ENCODE data around the gene ABCC4.
"Not testable (repeated sequence)": the region's sequence is repeated elsewhere in the genome, so short reads cannot be mapped to it uniquely, and the experiment has no call there.

Gene ABCC4

DNA sequence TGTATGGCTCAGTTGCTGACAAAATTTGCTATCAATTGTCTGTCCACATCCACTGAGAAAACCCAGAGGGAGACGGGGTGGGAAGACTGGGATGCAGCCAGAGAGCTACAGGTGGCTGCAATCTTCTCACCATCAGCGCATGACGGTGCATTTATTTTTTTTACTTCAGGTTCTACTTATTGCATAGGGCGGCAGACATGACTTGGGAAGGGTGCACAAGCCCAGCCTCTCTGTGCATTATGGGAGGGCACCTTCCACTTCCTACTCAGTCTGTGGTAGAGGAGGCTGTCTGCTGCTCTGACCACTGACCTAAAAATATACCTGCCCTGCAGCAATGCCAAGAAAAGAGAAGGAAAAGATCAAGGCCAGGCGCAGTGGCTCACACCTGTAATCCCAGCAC lies 73.1 kb downstream of the ABCC4 start:
- no peak for DNase-seq (ENCODE audit: low read depth)

DNA sequence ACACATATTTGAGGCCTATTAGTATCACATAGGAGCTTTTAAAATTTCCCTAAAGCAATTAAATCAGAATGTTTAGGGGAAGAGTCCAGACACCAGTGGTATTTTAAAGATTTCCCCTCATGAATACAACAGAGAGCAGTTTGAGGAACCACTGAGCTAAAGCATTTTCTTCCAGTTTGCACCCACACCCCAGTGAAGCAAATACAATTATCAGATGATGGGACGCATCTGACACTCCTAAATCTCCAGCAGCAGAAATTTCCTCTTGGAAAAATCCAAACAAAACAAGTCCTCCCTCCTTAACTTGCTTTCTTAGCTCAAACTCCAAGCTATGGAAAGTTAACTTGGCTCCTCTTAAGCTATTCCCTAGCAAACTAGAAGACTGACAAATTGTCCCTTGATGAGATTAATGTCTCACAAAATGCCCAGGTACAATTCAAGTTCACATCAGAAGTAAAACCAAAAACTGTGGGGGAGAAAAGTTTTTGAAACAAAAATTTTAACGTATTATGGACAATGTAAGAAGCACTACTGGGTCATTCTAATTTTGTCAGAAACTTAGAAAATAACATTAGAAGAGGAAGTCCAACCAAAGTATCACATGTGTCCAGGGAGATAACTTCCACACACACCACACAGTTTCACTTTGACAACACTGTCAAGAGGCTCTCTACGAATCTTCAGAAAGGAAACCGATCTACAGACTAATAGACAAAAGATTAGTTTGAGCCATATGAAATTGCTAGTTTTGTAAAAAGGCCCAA lies 74.1 kb downstream of the ABCC4 start:
- DNase-seq (ENCODE audit: low read depth): no peak

DNA sequence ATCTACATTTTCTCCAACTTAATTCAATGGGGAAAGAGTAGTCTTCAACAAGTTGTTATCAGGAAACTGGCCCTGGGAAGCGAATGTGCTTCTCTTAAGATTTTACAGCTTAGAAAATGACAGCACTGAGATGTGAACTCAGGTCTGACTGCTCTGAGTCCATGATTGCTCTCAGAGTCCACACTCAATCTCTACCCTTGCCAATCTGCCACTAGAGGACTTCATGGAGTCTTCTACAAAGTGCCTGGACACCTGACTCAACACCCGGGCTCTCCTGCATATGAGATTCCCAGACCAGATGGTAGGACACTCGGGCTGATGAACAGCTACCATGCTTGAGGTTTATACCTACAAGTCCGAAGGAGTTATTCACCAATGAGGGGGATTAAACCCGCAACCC lies 74.8 kb downstream of the ABCC4 start:
- DNase-seq (ENCODE audit: low read depth): no peak

DNA sequence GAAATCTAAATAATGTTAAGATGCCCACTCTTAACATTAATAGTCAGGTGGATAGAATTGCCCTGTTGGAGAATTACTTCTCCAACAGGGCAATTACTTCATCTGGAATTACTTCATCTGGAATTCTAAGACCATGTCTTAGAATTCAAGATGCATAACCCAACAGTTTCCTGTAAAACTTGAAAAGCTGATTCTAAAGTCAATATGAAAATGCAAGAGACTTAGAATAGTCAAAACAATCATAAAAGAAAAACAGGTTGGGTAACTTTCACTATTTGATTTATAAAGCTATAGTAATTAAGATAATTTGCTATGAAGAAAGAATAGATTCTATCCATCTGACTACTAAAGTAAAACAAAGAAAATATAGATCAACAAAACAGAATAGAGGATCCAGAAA lies 75.2 kb downstream of the ABCC4 start:
- DNase-seq (ENCODE audit: low read depth): no peak

DNA sequence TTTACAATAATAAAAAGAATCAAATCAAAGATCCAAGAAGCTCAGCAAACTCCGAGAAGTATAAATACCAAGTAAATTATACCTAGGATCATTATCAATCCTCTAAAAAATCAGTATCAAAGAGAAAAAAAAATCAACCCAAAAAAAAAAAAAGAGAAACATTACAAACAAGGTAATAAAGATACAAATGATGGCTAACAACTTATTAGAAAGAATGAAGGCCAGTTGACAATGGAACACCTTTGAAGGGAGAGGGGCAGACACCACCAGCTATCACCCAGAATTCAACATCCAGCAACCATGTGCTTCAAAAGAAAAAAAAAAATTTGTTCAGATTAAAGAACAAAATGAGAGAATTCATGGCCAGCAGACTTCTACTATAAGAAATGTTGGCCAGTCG lies 77.2 kb downstream of the ABCC4 start:
- no peak for DNase-seq (ENCODE audit: low read depth)

DNA sequence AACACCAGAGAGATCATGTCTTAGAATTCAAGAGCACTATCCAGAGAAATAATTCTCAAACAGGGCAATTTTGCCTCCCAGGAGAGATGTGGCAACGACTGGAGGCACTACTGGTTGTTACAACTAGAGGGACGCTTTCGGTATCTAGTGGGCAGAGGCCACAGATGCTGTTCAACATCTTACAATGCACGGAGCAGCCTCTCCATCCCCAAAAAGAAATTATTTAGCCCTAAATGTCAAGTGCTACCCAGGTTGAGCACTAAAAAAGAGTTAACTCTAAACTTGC lies 78.6 kb downstream of the ABCC4 start:
- DNase-seq (ENCODE audit: low read depth): no peak

DNA sequence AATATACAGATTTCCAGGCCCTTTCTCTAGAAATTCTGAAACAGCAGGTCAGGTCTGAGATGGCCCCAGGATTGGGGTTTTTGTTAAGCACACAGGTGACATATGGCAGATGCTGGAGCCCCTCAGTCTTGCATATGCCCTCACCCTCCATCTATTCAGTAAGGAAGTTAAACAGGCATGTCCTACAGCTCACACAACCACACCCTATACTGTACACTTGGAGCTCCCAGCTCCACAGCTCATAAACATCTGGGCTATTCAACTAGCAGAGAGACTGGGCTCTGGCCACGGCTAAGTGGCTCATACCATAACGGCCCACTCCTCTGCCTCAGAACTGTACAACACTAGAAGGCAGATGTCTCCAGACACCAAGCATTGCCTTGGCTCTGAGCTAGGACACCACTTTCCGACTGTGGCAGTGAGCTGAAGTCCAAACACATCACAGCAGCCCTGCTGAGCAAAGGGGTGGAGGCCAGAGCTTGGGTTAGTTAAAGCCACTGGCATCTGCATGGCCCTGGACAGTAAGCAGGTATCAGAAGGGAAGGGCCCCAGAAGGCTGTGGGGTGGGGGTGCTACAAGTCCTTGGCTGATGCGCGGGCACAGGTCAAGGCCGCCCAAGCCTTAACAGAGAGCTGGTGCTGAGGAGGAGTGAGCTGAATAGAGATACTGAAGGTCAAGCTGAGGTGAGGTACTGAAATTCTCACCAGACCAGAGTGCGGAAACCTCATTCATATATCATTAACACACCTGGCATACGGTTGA lies 79.1 kb downstream of the ABCC4 start:
- DNase-seq (ENCODE audit: low read depth): no peak

DNA sequence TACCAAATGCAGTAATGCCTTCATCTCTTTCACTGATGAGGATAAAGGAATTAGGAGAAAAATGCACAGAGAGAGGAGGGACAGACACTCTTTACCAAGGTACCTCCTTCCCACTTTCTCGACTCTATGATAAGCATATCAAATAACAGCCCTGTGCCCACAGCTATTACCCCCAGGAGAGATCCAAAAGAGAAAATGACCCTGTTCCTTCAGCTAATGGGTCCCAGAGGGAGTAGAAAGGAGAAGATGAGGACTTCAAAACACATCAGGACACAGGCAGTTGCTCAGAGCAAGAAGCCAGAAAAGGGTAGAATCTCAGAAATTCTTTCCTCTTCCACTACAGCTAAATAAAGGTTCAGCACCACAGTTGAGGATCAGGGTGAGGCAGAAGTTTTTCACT lies 80.6 kb downstream of the ABCC4 start:
- DNase-seq (ENCODE audit: low read depth): no peak

DNA sequence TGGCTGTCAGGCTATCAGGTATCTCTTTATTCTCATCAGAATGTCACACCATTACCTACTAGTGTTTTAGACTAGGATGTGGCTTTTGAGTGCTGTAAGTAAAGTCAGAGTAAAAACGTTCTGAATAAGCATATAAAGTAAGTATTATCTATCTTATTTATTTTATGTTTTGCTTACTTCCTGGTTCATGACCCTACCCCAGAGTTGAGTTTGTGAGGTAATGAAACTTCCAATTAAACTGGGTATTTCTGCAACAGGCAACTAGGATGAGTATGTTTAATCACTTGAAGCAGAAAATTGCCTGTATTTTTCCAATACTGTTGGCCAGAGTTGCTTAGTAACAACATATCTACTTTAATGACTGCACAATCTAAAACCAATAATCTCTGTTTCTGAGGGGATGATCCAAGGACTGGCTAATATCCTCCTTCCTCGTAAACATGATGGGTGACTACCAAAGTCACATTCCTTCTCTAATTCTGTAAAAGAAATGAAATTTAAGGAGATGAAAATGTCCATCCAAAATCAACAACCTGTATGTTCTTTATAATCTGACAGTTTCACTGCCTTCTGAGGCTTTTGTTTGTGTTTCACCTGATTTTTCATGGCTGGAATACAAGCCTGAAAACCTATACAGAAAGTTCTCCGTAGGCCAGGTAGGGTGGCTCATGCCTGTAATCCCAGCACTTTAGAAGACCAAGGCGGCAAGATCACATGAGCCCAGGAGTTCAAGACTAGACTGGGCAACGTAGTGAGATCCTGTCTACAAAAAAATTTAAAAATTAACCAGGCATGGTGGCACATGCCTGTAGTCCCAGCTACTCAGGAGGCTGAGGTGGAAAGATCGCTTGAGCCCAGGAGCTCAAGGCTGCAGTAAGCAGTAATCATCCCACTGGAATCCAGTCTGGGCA lies 83.1 kb downstream of the ABCC4 start:
- no peak for DNase-seq (ENCODE audit: low read depth)

DNA sequence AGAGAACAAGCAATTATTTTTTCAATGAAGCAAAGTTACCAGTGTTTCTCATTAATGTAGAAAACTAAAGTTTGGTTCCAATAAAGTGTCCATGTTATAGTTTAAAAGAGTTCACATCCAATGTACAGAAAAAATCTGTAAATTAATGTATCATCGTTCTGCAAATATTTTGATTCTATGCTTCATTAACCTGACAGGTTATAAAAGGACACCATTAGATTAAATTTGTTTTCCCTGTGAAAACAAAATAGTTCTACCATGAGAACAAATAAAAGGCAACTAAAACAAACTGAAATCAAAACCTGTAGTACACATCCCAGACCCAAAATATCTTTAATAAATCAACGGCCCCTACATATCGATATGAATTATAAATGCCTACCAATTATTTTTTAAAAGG lies 85.1 kb downstream of the ABCC4 start:
- no peak for DNase-seq (ENCODE audit: low read depth)

DNA sequence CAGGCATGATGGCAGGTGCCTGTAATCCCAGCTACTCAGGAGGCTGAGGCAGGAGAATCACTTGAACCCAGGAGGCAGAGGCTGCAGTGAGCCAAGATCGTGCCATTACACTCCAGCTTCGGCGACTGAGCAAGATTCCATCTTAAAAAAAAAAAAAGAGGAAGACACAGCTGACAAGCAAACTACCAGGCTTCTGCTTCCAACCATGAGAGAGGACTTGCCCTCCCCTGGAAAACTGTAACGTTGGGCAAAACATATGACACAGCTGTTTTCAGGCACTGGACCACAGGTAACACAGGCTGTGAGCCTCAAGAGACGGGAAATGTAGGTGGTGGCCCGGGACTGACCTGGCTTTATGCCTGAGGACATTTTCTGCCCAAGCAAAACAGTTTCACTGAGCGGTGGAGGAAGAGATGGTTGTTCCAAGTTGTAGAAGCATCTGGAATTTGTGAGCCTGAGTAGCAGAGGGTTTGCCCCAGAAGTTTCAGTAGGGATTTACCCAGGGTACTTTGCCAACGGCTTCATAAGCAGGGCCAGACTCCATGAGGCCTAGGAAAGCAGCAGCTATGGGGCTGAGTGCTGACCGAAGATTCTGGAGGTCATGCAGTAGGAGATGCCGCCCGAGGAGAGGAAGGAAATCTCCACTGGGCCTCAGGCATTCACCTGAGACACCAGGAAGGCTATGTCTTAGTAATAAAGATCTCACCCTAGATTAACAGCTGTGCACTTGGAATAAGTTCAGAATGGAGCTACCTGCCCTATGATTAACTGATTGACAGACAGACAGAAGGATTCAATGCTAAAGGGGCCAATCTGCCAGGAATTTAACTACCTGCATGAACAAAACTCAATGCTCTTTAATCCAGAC lies 88.0 kb downstream of the ABCC4 start:
- DNase-seq (ENCODE audit: low read depth): no peak

DNA sequence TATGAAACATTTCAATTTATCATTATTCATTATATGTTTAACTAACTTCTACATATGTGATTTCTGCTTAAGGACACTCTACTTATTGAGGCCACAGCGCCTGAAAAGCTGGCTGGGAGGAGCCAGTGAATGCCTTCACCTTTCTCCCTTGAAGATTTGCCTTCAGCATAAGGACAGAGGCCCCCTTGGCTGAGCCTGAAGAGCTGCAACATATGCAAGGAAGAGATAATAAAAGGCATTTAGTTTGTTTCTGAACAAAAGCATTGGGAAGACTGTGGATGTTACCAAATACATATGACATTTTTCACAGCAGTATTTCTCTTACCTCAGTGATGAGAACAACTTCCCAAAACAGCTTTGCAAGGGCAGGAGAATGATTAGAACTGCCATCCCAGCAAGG lies 92.1 kb downstream of the ABCC4 start:
- DNase-seq (ENCODE audit: low read depth): no peak

DNA sequence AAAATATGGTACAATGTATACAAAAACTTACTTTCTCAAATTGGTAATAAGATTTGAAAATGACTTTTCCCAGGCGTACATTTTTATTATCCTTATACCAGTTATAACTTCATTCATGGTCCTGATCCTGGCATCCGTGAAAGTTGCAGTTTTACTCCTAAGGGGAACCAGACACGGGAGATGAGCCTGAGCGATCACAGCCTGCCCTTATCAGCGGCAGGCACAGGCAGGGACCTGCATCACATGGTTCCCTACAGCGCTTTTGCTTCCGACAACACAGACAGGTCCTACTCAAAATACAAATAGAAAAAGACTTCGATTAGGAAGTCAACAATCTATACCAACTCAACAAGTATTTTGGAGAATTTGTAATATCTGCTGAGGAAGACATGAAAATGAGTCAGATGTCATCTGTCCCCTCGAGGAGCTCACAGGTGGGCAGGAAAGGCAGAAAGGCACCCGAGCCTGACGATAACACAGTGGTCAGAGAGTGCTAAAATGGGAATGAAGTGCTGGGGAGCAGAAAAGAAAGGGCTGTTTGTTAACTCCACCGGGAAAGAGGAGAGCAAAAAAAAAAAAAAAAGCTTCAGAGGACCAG lies 93.4 kb downstream of the ABCC4 start:
- DNase-seq (ENCODE audit: low read depth): no peak

DNA sequence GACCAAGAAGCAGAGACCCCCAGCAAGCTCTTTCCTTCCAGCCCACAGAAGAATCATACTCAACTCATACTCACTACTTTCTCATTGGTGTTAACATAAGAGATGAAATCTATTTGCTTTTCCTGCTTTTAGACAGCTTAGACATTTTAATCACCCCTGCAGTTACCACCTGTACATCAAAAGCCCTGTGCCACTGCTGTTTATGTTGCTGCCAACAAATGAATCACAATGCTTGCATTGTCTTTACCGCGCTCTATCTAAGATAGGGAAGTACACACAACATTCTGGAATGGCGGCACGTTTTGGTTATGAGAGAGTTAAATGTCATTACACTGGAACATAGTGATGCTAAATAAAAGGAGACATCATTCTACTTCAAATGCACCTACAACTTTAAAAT lies 95.1 kb downstream of the ABCC4 start:
- DNase-seq (ENCODE audit: low read depth): no peak

DNA sequence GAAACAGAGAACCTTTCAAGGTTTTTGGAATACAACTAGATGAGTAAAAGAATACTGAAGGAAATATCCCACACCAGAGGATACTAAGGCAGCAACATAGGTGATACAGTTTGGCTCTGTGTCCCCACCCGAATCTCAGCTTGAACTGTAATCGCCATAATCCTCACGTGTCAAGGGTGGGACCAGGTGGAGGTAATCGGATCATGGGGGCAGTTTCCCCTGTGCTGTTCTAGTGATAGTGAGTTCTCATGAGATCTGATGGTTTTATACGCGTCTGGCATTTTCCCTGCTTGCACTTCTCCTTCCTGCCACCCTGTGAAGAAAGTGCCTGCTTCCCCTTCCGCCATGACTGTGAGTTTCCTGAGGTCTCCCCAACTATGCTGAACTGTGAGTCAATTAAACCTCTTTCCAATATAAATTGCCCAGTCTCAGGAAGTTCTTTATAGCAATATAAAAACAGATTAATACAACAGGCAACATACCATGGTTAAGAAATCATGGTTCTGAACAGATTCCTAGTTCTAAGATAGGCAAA lies 97.0 kb downstream of the ABCC4 start:
- DNase-seq (ENCODE audit: low read depth): no peak

DNA sequence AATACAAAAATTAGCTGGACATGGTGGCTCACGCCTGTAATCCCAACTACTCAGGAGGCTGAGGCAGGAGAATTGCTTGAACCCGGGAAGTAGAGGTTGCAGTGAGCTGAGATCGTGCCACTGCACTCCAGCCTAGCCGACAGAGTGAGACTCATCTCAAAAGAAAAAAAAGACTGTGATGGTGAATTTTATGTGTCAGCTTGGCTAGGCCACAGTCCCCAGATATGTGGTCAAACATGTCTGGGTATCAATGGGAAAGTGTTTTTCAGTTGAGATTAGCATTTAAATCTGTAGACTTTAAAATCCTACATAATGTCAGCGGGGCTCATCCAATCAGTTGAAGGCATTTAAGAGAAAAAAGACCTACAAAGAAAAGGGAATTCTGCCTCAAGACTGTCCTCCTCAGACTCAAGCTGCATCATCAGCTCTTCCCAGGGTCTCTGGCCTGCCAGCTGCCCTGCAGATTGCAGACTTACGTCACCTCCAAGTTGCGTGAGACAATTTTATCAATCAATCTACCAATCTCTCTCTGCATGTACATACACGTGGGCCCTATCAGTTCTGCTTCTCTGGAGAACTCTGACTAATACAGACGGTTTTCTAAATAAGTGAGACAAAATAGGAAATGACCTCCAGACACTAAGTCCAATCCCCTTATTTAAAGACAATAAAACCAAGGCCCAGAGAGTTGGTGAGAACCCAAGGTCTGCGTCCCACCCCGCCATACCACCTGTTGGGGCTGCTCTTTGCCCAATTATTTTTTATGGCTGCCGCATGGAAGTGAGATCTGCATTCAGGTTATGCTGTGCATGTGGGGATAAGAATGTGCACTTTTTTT lies 99.2 kb downstream of the ABCC4 start:
- no peak for DNase-seq (ENCODE audit: low read depth)

DNA sequence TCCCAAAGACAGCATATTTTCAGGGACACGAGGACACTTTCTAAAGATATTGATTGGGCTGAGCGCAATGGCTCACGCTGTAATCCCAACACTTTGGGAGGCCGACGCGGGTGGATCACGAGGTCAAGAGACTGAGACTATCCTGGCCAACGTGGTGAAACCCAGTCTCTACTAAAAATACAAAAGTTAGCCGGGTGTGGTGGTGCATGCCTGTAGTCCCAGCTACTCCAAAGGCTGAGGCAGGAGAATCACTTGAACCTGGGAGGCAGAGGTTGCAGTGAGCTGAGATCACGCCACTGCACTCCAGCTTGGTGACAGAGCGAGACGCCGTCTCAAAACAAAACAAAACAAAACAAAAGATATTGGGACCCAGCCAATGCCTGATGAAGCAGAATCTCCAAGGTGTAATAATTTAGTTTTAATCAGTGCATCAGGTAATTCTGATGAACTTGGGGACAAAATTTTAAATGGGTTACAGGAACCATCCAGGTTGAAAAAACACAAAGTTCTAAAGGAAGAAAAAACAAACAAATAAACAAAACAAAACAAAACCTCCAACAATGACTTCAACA lies 100.8 kb downstream of the ABCC4 start:
- DNase-seq (ENCODE audit: low read depth): not testable (repeated sequence)

DNA sequence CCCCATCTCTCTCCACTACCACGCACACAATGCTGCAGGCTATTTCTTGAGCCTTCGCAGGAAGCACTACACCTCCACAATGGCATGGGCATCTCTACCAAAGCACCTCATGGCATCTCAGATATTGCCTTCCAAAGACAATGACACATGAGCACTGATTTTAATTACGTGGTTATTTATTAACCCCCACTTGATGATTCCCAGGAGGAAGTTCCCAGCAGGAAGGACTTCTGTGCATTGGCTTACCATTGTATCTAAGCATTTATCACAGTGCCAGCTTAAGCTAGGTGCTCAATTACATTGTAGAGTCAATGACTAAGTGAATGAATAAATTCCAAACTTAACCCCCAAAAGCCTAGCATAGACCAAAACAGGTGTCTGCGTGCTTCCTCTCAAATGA lies 101.4 kb downstream of the ABCC4 start:
- no peak for DNase-seq (ENCODE audit: low read depth)

DNA sequence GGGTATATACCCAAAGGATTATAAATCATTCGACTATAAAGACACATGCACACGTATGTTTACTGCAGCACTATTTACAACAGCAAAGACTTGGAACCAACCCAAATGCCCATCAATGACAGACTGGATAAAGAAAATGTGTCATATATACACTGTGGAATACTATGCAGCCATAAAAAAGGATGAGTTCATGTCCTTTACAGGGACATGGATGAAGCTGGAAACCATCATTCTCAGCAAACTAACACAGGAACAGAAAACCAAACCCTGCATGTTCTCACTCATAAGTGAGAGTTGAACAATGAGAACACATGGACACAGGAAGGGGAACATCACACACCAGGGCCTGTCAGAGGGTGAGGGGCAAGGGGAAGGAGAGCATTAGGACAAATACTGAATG lies 102.6 kb downstream of the ABCC4 start:
- DNase-seq (ENCODE audit: low read depth): not testable (repeated sequence)

DNA sequence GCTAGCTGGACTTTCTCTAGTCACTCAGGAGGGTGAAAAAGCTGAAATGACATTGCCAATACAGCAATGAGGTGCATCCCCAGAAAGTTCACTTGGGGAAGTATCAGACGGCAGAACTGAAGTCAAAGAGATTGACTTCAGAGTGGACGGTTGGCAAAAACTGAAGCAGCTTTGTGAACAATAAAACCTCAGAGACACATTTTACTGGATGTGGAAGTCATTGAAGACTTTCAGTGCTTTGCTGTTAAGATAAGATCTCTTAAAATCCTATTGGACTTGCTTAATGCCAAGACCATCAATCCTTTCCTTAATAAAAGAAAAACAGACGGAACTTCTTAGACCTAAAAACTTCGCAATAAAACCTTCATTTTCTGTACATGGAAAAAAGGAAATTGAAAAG lies 103.7 kb downstream of the ABCC4 start:
- DNase-seq (ENCODE audit: low read depth): no peak

Measured in T follicular helper cell (primary cell).